ENCODE measurements around the gene LRRC53.

The LRRC53 gene

GRCh38 chr1:74436078-74436477 lies 76.3 kb downstream of the LRRC53 start:
- Histone ChIP-seq H3K27me3 (ENCODE audit: control insufficient read depth in 1 of 2, insufficient read depth in 2 of 2, low read length in 2 of 2) (no peaks in the 10 kb centered on the region), H3K9me3 (ENCODE audit: control insufficient read depth in 1 of 2, low read length in 2 of 2) (no peaks in the 10 kb centered on the region), H3K4me1 (ENCODE audit: control insufficient read depth in 1 of 2, insufficient read depth in 2 of 2, low read length in 2 of 2) (no peaks in the 10 kb centered on the region), H3K4me3 (ENCODE audit: low read depth in 1 of 2, low read length in 2 of 2) (no peak overlapping the region), H3K27ac (ENCODE audit: low read depth, low read length) (no peak overlapping the region), H3K36me3 (ENCODE audit: control insufficient read depth in 1 of 2, insufficient read depth in 2 of 2, low read length in 2 of 2) (no peaks in the 10 kb centered on the region), H3K9ac (ENCODE audit: low read depth in 1 of 2, low read length in 2 of 2) (no peak overlapping the region)

- H3K4me1 ChIP-seq (ENCODE audit: control insufficient read depth in 1 of 2, insufficient read depth in 2 of 2, low read length in 2 of 2), result no peaks in the 10 kb centered on the region
- no peaks in the 10 kb centered on the region for H3K27me3 ChIP-seq (ENCODE audit: control insufficient read depth in 1 of 2, insufficient read depth in 2 of 2, low read length in 2 of 2)
- no peak overlapping the region for H3K9ac ChIP-seq (ENCODE audit: low read depth in 1 of 2, low read length in 2 of 2)
- H3K9me3 ChIP-seq (ENCODE audit: control insufficient read depth in 1 of 2, low read length in 2 of 2), result no peaks in the 10 kb centered on the region
- no peak overlapping the region for H3K27ac ChIP-seq (ENCODE audit: low read depth, low read length)
- H3K36me3 ChIP-seq (ENCODE audit: control insufficient read depth in 1 of 2, insufficient read depth in 2 of 2, low read length in 2 of 2), result no peaks in the 10 kb centered on the region
- no peak overlapping the region for H3K4me3 ChIP-seq (ENCODE audit: low read depth in 1 of 2, low read length in 2 of 2)
Measured at GRCh38 chr1:74434321-74434720, 78.1 kb downstream of the LRRC53 start.

GRCh38 chr1:74432325-74432724 lies 80.1 kb downstream of the LRRC53 start:
- Histone ChIP-seq H3K27me3 (ENCODE audit: control insufficient read depth in 1 of 2, insufficient read depth in 2 of 2, low read length in 2 of 2) (no peaks in the 10 kb centered on the region), H3K4me3 (ENCODE audit: low read depth in 1 of 2, low read length in 2 of 2) (no peak overlapping the region), H3K9ac (ENCODE audit: low read depth in 1 of 2, low read length in 2 of 2) (no peak overlapping the region), H3K36me3 (ENCODE audit: control insufficient read depth in 1 of 2, insufficient read depth in 2 of 2, low read length in 2 of 2) (no peaks in the 10 kb centered on the region), H3K27ac (ENCODE audit: low read depth, low read length) (no peak overlapping the region), H3K4me1 (ENCODE audit: control insufficient read depth in 1 of 2, insufficient read depth in 2 of 2, low read length in 2 of 2) (no peaks in the 10 kb centered on the region), H3K9me3 (ENCODE audit: control insufficient read depth in 1 of 2, low read length in 2 of 2) (no peaks in the 10 kb centered on the region)

- no peaks in the 10 kb centered on the region for H3K27me3 ChIP-seq (ENCODE audit: control insufficient read depth in 1 of 2, insufficient read depth in 2 of 2, low read length in 2 of 2)
- H3K27ac ChIP-seq (ENCODE audit: low read depth, low read length), result no peak overlapping the region
- no peaks in the 10 kb centered on the region for H3K9me3 ChIP-seq (ENCODE audit: control insufficient read depth in 1 of 2, low read length in 2 of 2)
- no peak overlapping the region for H3K9ac ChIP-seq (ENCODE audit: low read depth in 1 of 2, low read length in 2 of 2)
- no peak overlapping the region for H3K4me3 ChIP-seq (ENCODE audit: low read depth in 1 of 2, low read length in 2 of 2)
- H3K4me1 ChIP-seq (ENCODE audit: control insufficient read depth in 1 of 2, insufficient read depth in 2 of 2, low read length in 2 of 2), result no peaks in the 10 kb centered on the region
- H3K36me3 ChIP-seq (ENCODE audit: control insufficient read depth in 1 of 2, insufficient read depth in 2 of 2, low read length in 2 of 2), result no peaks in the 10 kb centered on the region
Measured at GRCh38 chr1:74431531-74431930, 80.9 kb downstream of the LRRC53 start.

- no peaks in the 10 kb centered on the region for H3K9me3 ChIP-seq (ENCODE audit: control insufficient read depth in 1 of 2, low read length in 2 of 2)
- no peaks in the 10 kb centered on the region for H3K4me1 ChIP-seq (ENCODE audit: control insufficient read depth in 1 of 2, insufficient read depth in 2 of 2, low read length in 2 of 2)
- no peak overlapping the region for H3K4me3 ChIP-seq (ENCODE audit: low read depth in 1 of 2, low read length in 2 of 2)
- H3K27ac ChIP-seq (ENCODE audit: low read depth, low read length), result no peak overlapping the region
- H3K27me3 ChIP-seq (ENCODE audit: control insufficient read depth in 1 of 2, insufficient read depth in 2 of 2, low read length in 2 of 2), result no peaks in the 10 kb centered on the region
- no peak overlapping the region for H3K9ac ChIP-seq (ENCODE audit: low read depth in 1 of 2, low read length in 2 of 2)
- H3K36me3 ChIP-seq (ENCODE audit: control insufficient read depth in 1 of 2, insufficient read depth in 2 of 2, low read length in 2 of 2), result no peaks in the 10 kb centered on the region
Measured at GRCh38 chr1:74430342-74430934, 82.0 kb downstream of the LRRC53 start.

GRCh38 chr1:74429580-74429979 lies 82.8 kb downstream of the LRRC53 start:
- no peak overlapping the region for H3K4me3 ChIP-seq (ENCODE audit: low read depth in 1 of 2, low read length in 2 of 2)
- H3K9me3 ChIP-seq (ENCODE audit: control insufficient read depth in 1 of 2, low read length in 2 of 2), result no peaks in the 10 kb centered on the region
- no peak overlapping the region for H3K27ac ChIP-seq (ENCODE audit: low read depth, low read length)
- H3K4me1 ChIP-seq (ENCODE audit: control insufficient read depth in 1 of 2, insufficient read depth in 2 of 2, low read length in 2 of 2), result no peaks in the 10 kb centered on the region
- no peak overlapping the region for H3K9ac ChIP-seq (ENCODE audit: low read depth in 1 of 2, low read length in 2 of 2)
- H3K27me3 ChIP-seq (ENCODE audit: control insufficient read depth in 1 of 2, insufficient read depth in 2 of 2, low read length in 2 of 2), result no peaks in the 10 kb centered on the region
- H3K36me3 ChIP-seq (ENCODE audit: control insufficient read depth in 1 of 2, insufficient read depth in 2 of 2, low read length in 2 of 2), result no peaks in the 10 kb centered on the region

- Histone ChIP-seq H3K4me1 (ENCODE audit: control insufficient read depth in 1 of 2, insufficient read depth in 2 of 2, low read length in 2 of 2) (no peaks in the 10 kb centered on the region), H3K9me3 (ENCODE audit: control insufficient read depth in 1 of 2, low read length in 2 of 2) (no peaks in the 10 kb centered on the region), H3K36me3 (ENCODE audit: control insufficient read depth in 1 of 2, insufficient read depth in 2 of 2, low read length in 2 of 2) (no peaks in the 10 kb centered on the region), H3K4me3 (ENCODE audit: low read depth in 1 of 2, low read length in 2 of 2) (no peak overlapping the region), H3K9ac (ENCODE audit: low read depth in 1 of 2, low read length in 2 of 2) (no peak overlapping the region), H3K27ac (ENCODE audit: low read depth, low read length) (no peak overlapping the region), H3K27me3 (ENCODE audit: control insufficient read depth in 1 of 2, insufficient read depth in 2 of 2, low read length in 2 of 2) (no peaks in the 10 kb centered on the region)
Measured at GRCh38 chr1:74427681-74428080, 84.7 kb downstream of the LRRC53 start.

- H3K4me3 ChIP-seq (ENCODE audit: low read depth in 1 of 2, low read length in 2 of 2), result no peak overlapping the region
- no peaks in the 10 kb centered on the region for H3K27me3 ChIP-seq (ENCODE audit: control insufficient read depth in 1 of 2, insufficient read depth in 2 of 2, low read length in 2 of 2)
- no peaks in the 10 kb centered on the region for H3K36me3 ChIP-seq (ENCODE audit: control insufficient read depth in 1 of 2, insufficient read depth in 2 of 2, low read length in 2 of 2)
- H3K27ac ChIP-seq (ENCODE audit: low read depth, low read length), result no peak overlapping the region
- no peaks in the 10 kb centered on the region for H3K9me3 ChIP-seq (ENCODE audit: control insufficient read depth in 1 of 2, low read length in 2 of 2)
- no peaks in the 10 kb centered on the region for H3K4me1 ChIP-seq (ENCODE audit: control insufficient read depth in 1 of 2, insufficient read depth in 2 of 2, low read length in 2 of 2)
- no peak overlapping the region for H3K9ac ChIP-seq (ENCODE audit: low read depth in 1 of 2, low read length in 2 of 2)
Measured at GRCh38 chr1:74426208-74426937, 86.0 kb downstream of the LRRC53 start.

- no peak overlapping the region for H3K9ac ChIP-seq (ENCODE audit: low read depth in 1 of 2, low read length in 2 of 2)
- no peaks in the 10 kb centered on the region for H3K4me1 ChIP-seq (ENCODE audit: control insufficient read depth in 1 of 2, insufficient read depth in 2 of 2, low read length in 2 of 2)
- no peaks in the 10 kb centered on the region for H3K36me3 ChIP-seq (ENCODE audit: control insufficient read depth in 1 of 2, insufficient read depth in 2 of 2, low read length in 2 of 2)
- no peak overlapping the region for H3K27ac ChIP-seq (ENCODE audit: low read depth, low read length)
- H3K27me3 ChIP-seq (ENCODE audit: control insufficient read depth in 1 of 2, insufficient read depth in 2 of 2, low read length in 2 of 2), result no peaks in the 10 kb centered on the region
- no peak overlapping the region for H3K4me3 ChIP-seq (ENCODE audit: low read depth in 1 of 2, low read length in 2 of 2)
- H3K9me3 ChIP-seq (ENCODE audit: control insufficient read depth in 1 of 2, low read length in 2 of 2), result no peaks in the 10 kb centered on the region
Measured at GRCh38 chr1:74425676-74426075, 86.7 kb downstream of the LRRC53 start.

GRCh38 chr1:74423471-74423870 lies 88.9 kb downstream of the LRRC53 start:
- Histone ChIP-seq H3K9ac (ENCODE audit: low read depth in 1 of 2, low read length in 2 of 2) (no peak overlapping the region), H3K27ac (ENCODE audit: low read depth, low read length) (no peak overlapping the region), H3K9me3 (ENCODE audit: control insufficient read depth in 1 of 2, low read length in 2 of 2) (no peaks in the 10 kb centered on the region), H3K4me3 (ENCODE audit: low read depth in 1 of 2, low read length in 2 of 2) (no peak overlapping the region), H3K4me1 (ENCODE audit: control insufficient read depth in 1 of 2, insufficient read depth in 2 of 2, low read length in 2 of 2) (no peaks in the 10 kb centered on the region), H3K27me3 (ENCODE audit: control insufficient read depth in 1 of 2, insufficient read depth in 2 of 2, low read length in 2 of 2) (no peaks in the 10 kb centered on the region), H3K36me3 (ENCODE audit: control insufficient read depth in 1 of 2, insufficient read depth in 2 of 2, low read length in 2 of 2) (no peaks in the 10 kb centered on the region)

Data from duodenal mucosa (tissue), 2 donors.